ENCODE results near the gene TRABD2B. TPM values are rescaled to one million over a fixed set of nuclear protein-coding genes. Genes with fewer than 3 reads are reported as not detected.

The TRABD2B gene
- total and polyA plus RNA-seq, 4 donors, result 0.28 to 2.6 (median 1.3) TPM

- Histone ChIP-seq H3K4me1 (ENCODE audit: control insufficient read depth in 4 of 4, insufficient read depth in 4 of 4, low read length in 3 of 4) (peaks cover 0 to 25% (median 5%) of the 10 kb centered on the region in 4 donors), H3K4me3 (ENCODE audit: low read depth in 1 of 3, low read length in 3 of 3) (no peak overlapping the region), H3K27me3 (ENCODE audit: control insufficient read depth in 4 of 4, insufficient read depth in 4 of 4, low read length in 3 of 4) (no peaks in the 10 kb centered on the region), H3K27ac (ENCODE audit: low read depth in 1 of 2, low read length in 2 of 2) (no peak overlapping the region), H3K9ac (ENCODE audit: low read depth in 1 of 2, low read length in 2 of 2) (no peak overlapping the region), H3K36me3 (ENCODE audit: control insufficient read depth in 4 of 4, insufficient read depth in 3 of 4, low read depth in 1 of 4, low read length in 3 of 4) (no peaks in the 10 kb centered on the region), H3K9me3 (ENCODE audit: control insufficient read depth in 4 of 4, low read length in 3 of 4) (no peaks in the 10 kb centered on the region)
- no peak for DNase-seq (ENCODE audit: low spot score)
- WGBS, result 97% methylated on average over 3 of the region's 3 CpGs
- no peak for TF ChIP-seq CTCF (IDR thresholded peaks at IDR 0.05; ENCODE audit: low read depth, low read length, missing input control)
Measured at GRCh38 chr1:47980501-47980900, 16.7 kb downstream of the TRABD2B start.

- Histone ChIP-seq H3K27me3 (ENCODE audit: control insufficient read depth in 4 of 4, insufficient read depth in 4 of 4, low read length in 3 of 4) (no peaks in the 10 kb centered on the region), H3K9ac (ENCODE audit: low read depth in 1 of 2, low read length in 2 of 2) (no peak overlapping the region), H3K27ac (ENCODE audit: low read depth in 1 of 2, low read length in 2 of 2) (no peak overlapping the region), H3K4me1 (ENCODE audit: control insufficient read depth in 4 of 4, insufficient read depth in 4 of 4, low read length in 3 of 4) (peaks cover 0 to 27% (median 6%) of the 10 kb centered on the region in 4 donors), H3K4me3 (ENCODE audit: low read depth in 1 of 3, low read length in 3 of 3) (no peak overlapping the region), H3K9me3 (ENCODE audit: control insufficient read depth in 4 of 4, low read length in 3 of 4) (no peaks in the 10 kb centered on the region), H3K36me3 (ENCODE audit: control insufficient read depth in 4 of 4, insufficient read depth in 3 of 4, low read depth in 1 of 4, low read length in 3 of 4) (no peaks in the 10 kb centered on the region)
- WGBS, result 90% methylated on average over 3 of the region's 3 CpGs
- TF ChIP-seq HNF4G (IDR thresholded peaks at IDR 0.05) (no peak), ATF3 (IDR thresholded peaks at IDR 0.05) (no peak), FOXA1 (IDR thresholded peaks at IDR 0.05) (no peak), REST (IDR thresholded peaks at IDR 0.05) (no peak), SP1 (IDR thresholded peaks at IDR 0.05) (no peak), TAF1 (conservative IDR thresholded peaks at IDR 0.05) (no peak), EGR1 (IDR thresholded peaks at IDR 0.05; ENCODE audit: low read depth in 2 of 2) (no peak), RXRA (IDR thresholded peaks at IDR 0.05) (no peak), YY1 (IDR thresholded peaks at IDR 0.05) (no peak), GABPA (IDR thresholded peaks at IDR 0.05 in 1 of 2, conservative IDR thresholded peaks at IDR 0.05 in 1 of 2) (no peak), MAX (IDR thresholded peaks at IDR 0.05) (no peak), ZBTB33 (IDR thresholded peaks at IDR 0.05) (no peak), HNF4A (conservative IDR thresholded peaks at IDR 0.05) (no peak), CTCF (IDR thresholded peaks at IDR 0.05; ENCODE audit: low read depth, low read length, missing input control) (no peak), RAD21 (IDR thresholded peaks at IDR 0.05) (no peak), JUND (IDR thresholded peaks at IDR 0.05) (no peak)
- DNase-seq (ENCODE audit: low spot score), result no peak
Measured at GRCh38 chr1:47979724-47980123, 17.5 kb downstream of the TRABD2B start.
